GM12878 (cell line): ENCODE measurements around the gene RPS6KA4. TPM values are rescaled to one million over a fixed set of nuclear protein-coding genes. Genes with fewer than 3 reads are reported as not detected.
A peak's percentile ranks its signal among the peaks of the same experiment; 100 is the strongest.

Experiments
- ATAC-seq: fragments of 200-7000 bp; cut with Tn5 transposase; 3 replicates; pipeline ENCODE4 v1.9.1; 2020; ENCODE audit warnings: mild to moderate bottlenecking, moderate library complexity
- BruUV-seq: library from RNA; stranded (reverse); fragments of 400-500 nt; replicated peaks from 2 replicates; lab custom pipeline; 2021; lab: Mats Ljungman, UMichigan
- CTCF ChIA-PET: fragments of 300-600 bp; sonication (Branson Sonifier 250); formaldehyde crosslinking; extraction: SDS; loops from one replicate; lab custom pipeline; 2021; ENCODE audit warnings: inconsistent platforms; lab: Yijun Ruan, JAX
- POLR2A ChIA-PET: fragments of 350-600 bp; formaldehyde crosslinking; extraction: SDS; loops from one replicate; lab custom pipeline; 2021; ENCODE audit warnings: inconsistent platforms; lab: Charles Lee
- RAD21 ChIA-PET: fragments of 300-600 bp; sonication (Branson Sonifier 250); formaldehyde crosslinking; loops from one replicate; lab custom pipeline; 2023; ENCODE audit warnings: antibody characterized with exemption; ENCODE audit not compliant: unreplicated experiment; lab: Charles Lee
- SMC1A ChIA-PET: fragments of 300-600 bp; sonication (Branson Sonifier 250); formaldehyde crosslinking; loops from one replicate; lab custom pipeline; 2023; ENCODE audit not compliant: unreplicated experiment, uncharacterized antibody; lab: Charles Lee
- DNase-seq: peaks from one replicate; pipeline ENCODE4 v3.0.0-alpha.2; 2011; ENCODE audit warnings: low read depth, low spot score
- FAIRE-seq: peaks from 3 replicates; lab custom pipeline; 2011; peaks lifted over from hg19 to GRCh38; lab: Jason Lieb, UNC
- H2AFZ ChIP-seq: 2 replicates; pipeline ENCODE4 v1.6.0; 2011; ENCODE audit warnings: low read depth, low read length, control low read depth; ENCODE audit not compliant: control insufficient read depth
- H3K27ac ChIP-seq: 2 replicates; pipeline ENCODE4 v1.5.1; 2011; ENCODE audit warnings: control low read depth; ENCODE audit not compliant: control insufficient read depth, insufficient read depth
- H3K27me3 ChIP-seq, 2 experiments: replicated peaks in 1 of 2; 2 replicates each; pipeline versions ENCODE4 v1.6.0 to v1.6.1; 2011; ENCODE audit warnings: low read length in 1 of 2; ENCODE audit not compliant: control insufficient read depth in 2 of 2, insufficient read depth in 2 of 2
- H3K36me3 ChIP-seq, 2 experiments: 2 replicates each; pipeline ENCODE4 v1.5.1; 2011; ENCODE audit warnings: low read length in 1 of 2; ENCODE audit not compliant: control insufficient read depth in 2 of 2, insufficient read depth in 2 of 2
- H3K4me1 ChIP-seq: 2 replicates; pipeline ENCODE4 v1.6.1; 2011; ENCODE audit warnings: mild to moderate bottlenecking, low read length, moderate library complexity, mixed read lengths; ENCODE audit not compliant: control insufficient read depth, insufficient read depth
- H3K4me2 ChIP-seq: 2 replicates; pipeline ENCODE4 v1.6.0; 2011; ENCODE audit warnings: control low read depth; ENCODE audit not compliant: control insufficient read depth, insufficient read depth
- H3K4me3 ChIP-seq: fragments of 200-600 bp; sonication (generic); 2 replicates; pipeline ENCODE4 v1.5.1; 2016
- H3K79me2 ChIP-seq: 2 replicates; pipeline ENCODE4 v1.6.0; 2011; ENCODE audit warnings: low read length; ENCODE audit not compliant: control insufficient read depth, insufficient read depth
- H3K9ac ChIP-seq: 2 replicates; pipeline ENCODE4 v1.8.0; 2011; ENCODE audit warnings: low read length, control low read depth, mixed read lengths; ENCODE audit not compliant: control insufficient read depth, insufficient read depth
- H3K9me3 ChIP-seq: replicated peaks from 3 replicates; pipeline ENCODE4 v1.5.1; 2011; ENCODE audit warnings: mild to moderate bottlenecking, low read length; ENCODE audit not compliant: control insufficient read depth, insufficient read depth
- H4K20me1 ChIP-seq: 2 replicates; pipeline ENCODE4 v1.6.0; 2011; ENCODE audit not compliant: control insufficient read depth, insufficient read depth
- JUND ChIP-seq: IDR thresholded peaks from 2 replicates; pipeline ENCODE4 v1.6.1; 2012; ENCODE audit warnings: low read depth, mild to moderate bottlenecking, low read length, improper control_type of control experiment, moderate library complexity
- PAX8 ChIP-seq: fragments of 450-650 bp; IDR thresholded peaks from 2 replicates; pipeline ENCODE4 v1.6.1; 2017; ENCODE audit warnings: mild to moderate bottlenecking, moderate library complexity
- PKNOX1 ChIP-seq: fragments of 450-650 bp; IDR thresholded peaks from 2 replicates; pipeline ENCODE4 v1.6.1; 2016; ENCODE audit warnings: mild to moderate bottlenecking
- POU2F2 ChIP-seq: IDR thresholded peaks from 3 replicates; pipeline ENCODE4 v1.6.1; 2011; ENCODE audit warnings: low read depth, mild to moderate bottlenecking, low read length, borderline replicate concordance
- RAD21 ChIP-seq: IDR thresholded peaks from 2 replicates; pipeline ENCODE4 v1.6.1; 2011; ENCODE audit warnings: mild to moderate bottlenecking, low read depth, low read length, moderate library complexity; ENCODE audit not compliant: insufficient read depth
- SIX5 ChIP-seq: IDR thresholded peaks from 2 replicates; pipeline ENCODE4 v1.6.1; 2011; ENCODE audit warnings: mild to moderate bottlenecking, low read depth, low read length, moderate library complexity; ENCODE audit not compliant: severe bottlenecking
- WGBS: methylation state at CpG from one replicate; pipeline ENCODE4 v1.1.6; 2016; ENCODE audit warnings: low lambda C conversion rate; ENCODE audit not compliant: insufficient replicate concordance, insufficient coverage; ENCODE audit errors: missing lambda C conversion rate; 5-methylcytosine and 5-hydroxymethylcytosine counted together
- in situ Hi-C: fragments of 300-500 bp; cut with MboI; formaldehyde crosslinking; loops from 9 replicates; pipeline ENCODE4 v1.14.3; 2018; ENCODE audit warnings: mixed read lengths
- intact Hi-C: fragments of 100-400 bp; cut with micrococcal nuclease; formaldehyde crosslinking; loops from one replicate; pipeline ENCODE4 v1.14.2; 2022; ENCODE audit not compliant: unreplicated experiment
- polyA plus RNA-seq, 11 experiments: library from polyadenylated mRNA; depleted of rRNA in 4 of 11; unstranded in 6 of 11; stranded (reverse) in 5 of 11; fragments of >200 nt; fragmentation: Nextera tagmentation in 4 of 11; fragmentation: Illumina TruSeq in 1 of 11; extraction: Ambion mirVana in 4 of 11; extraction: Trizol in 1 of 11; gene quantifications; 1 replicate in 1 of 11; 2 replicates in 10 of 11; pipeline versions ENCODE4 v1.2.1 to v1.2.3, GENCODE V29; 2011 to 2016; ENCODE audit warnings: inconsistent platforms in 2 of 11, missing spikeins in 2 of 11, low read depth in 1 of 11
- total RNA-seq, 4 experiments: library from RNA; depleted of rRNA in 3 of 4; stranded (reverse); fragments of >200 nt in 3 of 4; fragmentation: Illumina TruSeq in 1 of 4; extraction: Trizol in 1 of 4; gene quantifications; 2 replicates each; pipeline versions ENCODE4 v1.2.1 to v1.2.3, GENCODE V29; 2013 to 2021
- TF ChIP-seq, protein P1 (sequence below), 3 experiments: IDR thresholded peaks in 2 of 3; conservative IDR thresholded peaks in 1 of 3; 2 replicates each; pipeline ENCODE4 v1.5.1; 2011; ENCODE audit warnings: low read depth in 3 of 3, low read length in 3 of 3, mild to moderate bottlenecking in 3 of 3, control low read depth in 2 of 3, moderate library complexity in 2 of 3, inconsistent platforms in 1 of 3, mixed read lengths in 1 of 3; ENCODE audit not compliant: control insufficient read depth in 2 of 3, insufficient read depth in 1 of 3; ENCODE audit errors: extremely low read depth in 1 of 3
- TF ChIP-seq, protein P2 (sequence below): fragments of 450-650 bp; IDR thresholded peaks from 2 replicates; pipeline ENCODE4 v1.6.1; 2016; ENCODE audit warnings: mild to moderate bottlenecking

Gene RPS6KA4
- total and polyA plus RNA-seq, 10 of the 15 experiments (the other 5 are each of a cell fraction or from before 2014, with no cell fraction given) = 0.34 to 32.6 (median 11.3) TPM

GRCh38 chr11:64356498-64357411 is 2.2 kb upstream of the RPS6KA4 start:
- TSS peak; percentile 75 for BruUV-seq
- ChIA-PET RAD21 (interaction anchor here (0.5 to 9.7 kb wide), 6 partner anchors 21 to 346 kb away, joined by 3 to 176 read pairs (median 12); partner anchors contain the start of genes ESRRA, PRDX5 and TRMT112), CTCF (interaction anchor here (0.6 to 7.3 kb wide), 14 partner anchors 14 to 298 kb away, joined by 3 to 143 read pairs (median 8); partner anchors contain the start of genes CATSPERZ, CCDC88B, ESRRA and FERMT3), SMC1A (interaction anchor here (0.9 to 2.2 kb wide), 5 partner anchors 19 to 290 kb away, joined by 3 to 37 read pairs (median 4); partner anchors contain the start of genes PRDX5 and TRMT112), POLR2A (interaction anchor here (0.6 to 2.6 kb wide), 6 partner anchors 29 to 444 kb away, joined by 3 to 23 read pairs (median 6); partner anchors contain the start of genes ESRRA, PRDX5 and TRMT112)
- Histone ChIP-seq H3K27me3 (no peaks in the 10 kb centered on the region), H3K4me3 (no peak overlapping the region), H3K9me3 (no peaks in the 10 kb centered on the region), H3K36me3 (peaks cover 0 to 7% of the 10 kb centered on the region in 2 experiments; a peak in 2 of 4 replicates), H3K9ac (no peak overlapping the region), H3K4me2 (no peak overlapping the region), H3K4me1 (peaks cover 30% of the 10 kb centered on the region), H3K27ac (no peak overlapping the region), H3K79me2 (peaks cover 21% of the 10 kb centered on the region), H4K20me1 (no peaks in the 10 kb centered on the region), H2AFZ (no peak overlapping the region)
- in situ Hi-C loops (no loop called here), intact Hi-C loops (loop anchor here (5.0 kb wide), 2 partner anchors 39 to 91 kb away; partner anchors contain the start of genes PRDX5 and TRMT112)
- DNase-seq (no peak), ATAC-seq (no peak), FAIRE-seq (no peak)
- TF ChIP-seq PKNOX1 = no peak
- TF ChIP-seq, protein P1, sequence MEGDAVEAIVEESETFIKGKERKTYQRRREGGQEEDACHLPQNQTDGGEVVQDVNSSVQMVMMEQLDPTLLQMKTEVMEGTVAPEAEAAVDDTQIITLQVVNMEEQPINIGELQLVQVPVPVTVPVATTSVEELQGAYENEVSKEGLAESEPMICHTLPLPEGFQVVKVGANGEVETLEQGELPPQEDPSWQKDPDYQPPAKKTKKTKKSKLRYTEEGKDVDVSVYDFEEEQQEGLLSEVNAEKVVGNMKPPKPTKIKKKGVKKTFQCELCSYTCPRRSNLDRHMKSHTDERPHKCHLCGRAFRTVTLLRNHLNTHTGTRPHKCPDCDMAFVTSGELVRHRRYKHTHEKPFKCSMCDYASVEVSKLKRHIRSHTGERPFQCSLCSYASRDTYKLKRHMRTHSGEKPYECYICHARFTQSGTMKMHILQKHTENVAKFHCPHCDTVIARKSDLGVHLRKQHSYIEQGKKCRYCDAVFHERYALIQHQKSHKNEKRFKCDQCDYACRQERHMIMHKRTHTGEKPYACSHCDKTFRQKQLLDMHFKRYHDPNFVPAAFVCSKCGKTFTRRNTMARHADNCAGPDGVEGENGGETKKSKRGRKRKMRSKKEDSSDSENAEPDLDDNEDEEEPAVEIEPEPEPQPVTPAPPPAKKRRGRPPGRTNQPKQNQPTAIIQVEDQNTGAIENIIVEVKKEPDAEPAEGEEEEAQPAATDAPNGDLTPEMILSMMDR (IDR thresholded peaks at IDR 0.05 in 2 of 3, conservative IDR thresholded peaks at IDR 0.05 in 1 of 3; ENCODE audit: control insufficient read depth in 2 of 3, extremely low read depth in 1 of 3, insufficient read depth in 1 of 3, low read depth in 3 of 3, low read length in 3 of 3) = peak in 2 of 3 experiments; percentile 37 to 51; a peak in 5 of 6 replicates
- no peak for TF ChIP-seq POU2F2
- no peak for TF ChIP-seq PAX8
- TF ChIP-seq RAD21 = peak; percentile 47
- TF ChIP-seq, protein P2, sequence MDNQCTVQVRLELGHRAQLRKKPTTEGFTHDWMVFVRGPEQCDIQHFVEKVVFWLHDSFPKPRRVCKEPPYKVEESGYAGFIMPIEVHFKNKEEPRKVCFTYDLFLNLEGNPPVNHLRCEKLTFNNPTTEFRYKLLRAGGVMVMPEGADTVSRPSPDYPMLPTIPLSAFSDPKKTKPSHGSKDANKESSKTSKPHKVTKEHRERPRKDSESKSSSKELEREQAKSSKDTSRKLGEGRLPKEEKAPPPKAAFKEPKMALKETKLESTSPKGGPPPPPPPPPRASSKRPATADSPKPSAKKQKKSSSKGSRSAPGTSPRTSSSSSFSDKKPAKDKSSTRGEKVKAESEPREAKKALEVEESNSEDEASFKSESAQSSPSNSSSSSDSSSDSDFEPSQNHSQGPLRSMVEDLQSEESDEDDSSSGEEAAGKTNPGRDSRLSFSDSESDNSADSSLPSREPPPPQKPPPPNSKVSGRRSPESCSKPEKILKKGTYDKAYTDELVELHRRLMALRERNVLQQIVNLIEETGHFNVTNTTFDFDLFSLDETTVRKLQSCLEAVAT = no peak
- no peak for TF ChIP-seq SIX5
- no peak for TF ChIP-seq JUND
- WGBS = 85% methylated on average over 25 of the region's 25 CpGs
